GM18526 (cell line): Measurements from ENCODE around the gene CPVL.

ENCODE experiments used
- POLR2A ChIP-seq: IDR thresholded peaks from 3 replicates; pipeline ENCODE4 v1.6.1; 2011; ENCODE audit not compliant: insufficient read length; ENCODE audit errors: extremely low read depth

Gene CPVL

DNA sequence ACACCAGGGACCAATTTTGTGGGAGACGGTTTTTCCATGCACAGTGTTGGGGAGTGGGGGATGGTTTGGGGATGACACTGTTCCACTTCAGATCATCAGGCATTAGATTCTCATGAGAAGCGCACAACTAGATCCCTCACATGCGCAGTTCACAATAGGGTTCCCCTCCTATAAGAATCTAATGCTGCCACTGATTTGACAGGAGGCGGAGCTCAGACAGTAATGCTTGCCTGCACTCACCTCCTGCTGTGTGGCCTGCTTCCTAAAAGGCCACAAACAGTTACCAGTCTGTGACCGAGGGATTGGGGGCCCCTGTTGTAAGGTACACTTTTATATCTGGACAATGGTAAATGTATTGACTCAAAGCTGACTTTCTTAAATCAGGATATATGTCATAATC is 142.6 kb downstream of the CPVL start:
- TF ChIP-seq POLR2A, result no peak

DNA sequence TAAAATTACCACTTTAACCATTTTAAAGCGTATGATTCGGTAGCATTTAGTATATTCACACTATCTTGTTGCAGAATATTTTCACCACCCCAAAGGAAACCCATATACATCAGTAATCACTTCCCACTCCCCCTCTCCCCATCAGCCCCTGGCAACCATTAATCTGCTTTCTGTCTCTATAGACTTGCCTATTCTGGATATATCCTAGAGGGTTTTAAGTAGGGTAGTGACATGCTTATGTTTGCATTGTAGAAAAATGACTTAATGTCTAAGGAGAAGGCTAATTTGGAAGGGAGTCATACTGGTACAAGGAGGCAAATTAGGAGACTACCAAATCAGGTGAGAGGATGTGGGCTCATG is 145.6 kb downstream of the CPVL start:
- no peak for TF ChIP-seq POLR2A

DNA sequence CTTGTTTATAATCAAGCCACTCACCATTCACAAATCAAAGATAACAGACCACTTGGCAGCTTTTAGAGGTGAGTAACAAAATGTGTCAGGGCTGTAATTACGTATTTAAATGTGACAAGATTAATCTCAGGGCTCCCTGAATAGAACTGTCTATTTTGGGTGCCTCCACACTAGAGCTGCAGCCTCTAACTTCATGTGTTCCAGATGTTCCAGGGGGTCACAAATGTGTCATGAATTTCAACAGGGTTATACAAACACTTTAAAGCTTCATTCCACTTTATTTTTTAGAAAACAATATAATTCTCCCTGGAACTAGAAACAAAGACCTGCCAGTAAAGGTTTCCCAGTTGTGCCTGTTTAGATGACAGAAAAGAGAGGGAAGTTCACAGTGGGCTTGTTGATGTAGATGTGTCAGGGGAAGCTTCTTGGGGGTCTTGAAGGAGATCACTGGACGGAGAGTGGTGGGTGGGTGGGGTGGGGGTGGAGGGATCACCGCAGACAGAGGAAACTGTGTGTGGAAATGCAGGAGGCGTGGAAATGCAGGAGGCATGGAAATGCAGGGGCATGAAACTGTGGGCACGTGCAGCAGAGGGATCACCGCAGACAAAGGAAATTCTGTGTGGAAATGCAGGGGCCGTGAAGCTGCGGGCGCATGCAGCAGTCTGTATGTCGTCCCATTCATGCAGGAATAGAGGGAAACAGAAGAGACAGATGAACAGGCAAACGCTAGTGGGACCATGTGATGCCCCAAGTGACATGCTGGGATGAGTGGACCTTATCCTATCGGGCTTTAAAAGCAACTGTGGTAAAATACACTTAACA is 146.2 kb downstream of the CPVL start:
- TF ChIP-seq POLR2A, result no peak

DNA sequence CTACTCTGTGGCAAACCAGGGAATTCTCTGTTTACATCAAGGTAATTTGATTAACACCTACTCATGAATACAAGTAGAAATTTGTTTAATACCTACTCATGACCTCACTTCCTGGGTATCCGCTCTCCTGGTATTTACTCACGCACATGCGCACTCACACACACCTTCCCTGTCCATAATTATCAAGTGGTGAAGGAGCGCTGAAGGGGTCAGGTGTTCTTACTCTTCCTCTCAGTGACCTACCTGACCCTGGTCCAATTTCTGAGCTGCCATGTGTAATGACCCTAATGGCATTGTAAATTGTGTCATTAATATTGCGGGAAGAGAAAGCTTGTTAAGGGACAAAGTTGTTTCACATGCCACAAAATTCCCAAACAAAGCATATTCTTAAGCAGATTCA is 146.9 kb downstream of the CPVL start:
- TF ChIP-seq POLR2A, result no peak

DNA sequence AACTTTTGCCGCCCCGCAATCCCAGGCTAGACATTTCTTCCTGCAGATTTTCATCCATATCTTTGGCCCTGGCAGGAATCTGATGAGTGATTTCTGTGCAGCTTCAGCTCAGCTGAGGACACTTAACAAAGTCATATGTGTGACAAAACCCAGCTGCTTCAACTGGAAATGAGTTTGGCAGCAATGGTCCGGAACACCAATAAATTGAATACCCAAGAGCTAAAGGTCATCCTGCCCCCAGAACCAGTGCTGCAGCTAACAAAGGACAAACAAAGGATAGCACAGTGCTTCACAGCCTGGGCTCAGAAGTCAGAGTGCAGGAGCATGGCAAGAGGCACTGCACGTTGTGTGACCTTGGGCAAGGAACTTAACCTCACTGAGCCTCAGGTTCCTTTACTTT is 148.2 kb downstream of the CPVL start:
- TF ChIP-seq POLR2A, result no peak

DNA sequence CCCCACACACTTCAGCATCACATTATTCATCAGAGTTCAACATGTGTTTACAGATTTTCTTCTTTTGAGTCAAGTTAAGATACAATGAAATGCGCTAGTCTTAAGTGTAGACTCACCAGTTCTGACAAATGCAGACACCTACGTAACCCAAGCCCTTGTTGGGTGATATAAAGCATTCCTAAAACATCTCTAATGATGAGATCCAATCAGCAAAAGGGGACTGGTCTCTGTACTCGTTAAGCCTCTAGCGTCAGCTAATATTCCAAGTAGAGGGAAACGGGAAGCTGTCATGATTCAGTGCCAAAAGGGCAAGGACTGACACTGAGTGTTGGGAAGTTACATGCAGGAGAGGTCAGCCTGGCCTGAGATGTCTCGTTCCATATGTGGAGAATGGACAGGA is 149.5 kb downstream of the CPVL start:
- TF ChIP-seq POLR2A, result no peak

DNA sequence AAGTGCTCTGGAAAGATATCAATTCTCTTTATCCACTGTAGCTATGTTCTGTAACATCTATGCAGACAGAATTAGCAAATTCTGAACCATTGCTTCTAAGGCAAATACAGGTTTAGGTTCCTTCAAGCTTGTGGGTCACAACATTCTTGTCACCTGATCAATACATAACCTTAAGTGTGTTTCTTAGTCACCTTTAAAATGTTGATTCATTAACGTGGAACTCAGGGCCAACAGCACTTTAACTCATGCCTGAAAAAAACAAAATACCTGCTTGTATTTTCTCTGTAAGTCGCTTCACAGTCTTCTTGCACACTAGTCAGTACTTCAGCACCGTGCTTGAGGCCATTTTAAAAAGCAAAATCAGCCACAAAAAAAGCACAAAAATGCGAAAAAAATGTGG is 153.0 kb downstream of the CPVL start:
- no peak for TF ChIP-seq POLR2A

DNA sequence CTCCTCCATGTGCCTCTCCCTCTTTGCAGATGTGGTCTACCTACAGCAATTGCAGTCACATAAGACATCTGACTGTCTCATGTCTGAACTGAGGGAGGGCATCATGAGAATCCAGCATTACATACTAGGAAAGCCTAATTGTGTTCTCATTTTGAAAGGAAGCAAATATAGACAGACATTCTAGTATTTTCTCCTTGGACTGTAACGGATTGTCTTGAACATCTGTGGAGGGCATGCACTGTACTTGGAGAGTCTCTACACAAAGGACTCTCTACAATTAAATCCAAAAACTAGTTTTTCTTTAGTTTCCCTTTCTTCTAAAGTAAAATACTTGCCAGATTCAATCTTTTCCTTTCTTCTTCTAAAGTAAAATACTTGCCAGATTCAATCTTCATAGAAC is 153.5 kb downstream of the CPVL start:
- TF ChIP-seq POLR2A, result no peak

DNA sequence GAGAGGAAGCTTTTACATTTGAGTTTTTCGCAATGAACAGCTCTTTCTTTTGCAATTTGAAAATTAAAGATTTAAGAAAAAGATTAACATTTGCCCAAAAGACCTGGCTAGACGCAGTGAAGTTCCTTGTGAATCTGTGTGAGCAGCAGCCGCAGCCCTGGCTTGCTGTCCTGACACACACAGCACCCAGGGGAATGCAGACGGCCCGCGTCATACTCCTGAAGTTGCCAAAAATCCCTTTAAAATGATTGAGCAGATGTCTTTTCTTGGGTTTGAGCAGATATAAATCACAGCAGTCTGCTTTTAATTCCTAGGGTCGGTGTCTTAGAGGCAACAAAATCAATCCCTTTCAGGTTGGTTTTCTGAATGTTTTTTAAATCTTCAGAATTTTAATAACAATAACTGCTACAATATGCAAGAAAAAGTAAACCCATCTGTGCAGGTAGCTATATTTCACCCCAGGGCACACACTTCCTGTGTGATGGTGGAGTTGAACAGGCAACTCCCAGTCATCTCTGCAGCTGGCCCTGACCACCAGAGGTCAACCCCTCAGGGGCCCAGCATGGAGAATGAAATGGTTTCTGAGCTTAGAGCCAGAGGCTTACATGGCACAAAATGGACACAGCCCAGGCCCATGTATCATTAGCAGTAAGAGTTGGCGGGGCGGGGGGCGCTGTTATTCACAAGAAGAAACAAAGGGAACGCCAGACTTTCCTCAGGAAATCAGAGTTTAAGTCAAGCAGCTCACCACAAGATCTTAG is 156.0 kb downstream of the CPVL start:
- TF ChIP-seq POLR2A, result no peak

DNA sequence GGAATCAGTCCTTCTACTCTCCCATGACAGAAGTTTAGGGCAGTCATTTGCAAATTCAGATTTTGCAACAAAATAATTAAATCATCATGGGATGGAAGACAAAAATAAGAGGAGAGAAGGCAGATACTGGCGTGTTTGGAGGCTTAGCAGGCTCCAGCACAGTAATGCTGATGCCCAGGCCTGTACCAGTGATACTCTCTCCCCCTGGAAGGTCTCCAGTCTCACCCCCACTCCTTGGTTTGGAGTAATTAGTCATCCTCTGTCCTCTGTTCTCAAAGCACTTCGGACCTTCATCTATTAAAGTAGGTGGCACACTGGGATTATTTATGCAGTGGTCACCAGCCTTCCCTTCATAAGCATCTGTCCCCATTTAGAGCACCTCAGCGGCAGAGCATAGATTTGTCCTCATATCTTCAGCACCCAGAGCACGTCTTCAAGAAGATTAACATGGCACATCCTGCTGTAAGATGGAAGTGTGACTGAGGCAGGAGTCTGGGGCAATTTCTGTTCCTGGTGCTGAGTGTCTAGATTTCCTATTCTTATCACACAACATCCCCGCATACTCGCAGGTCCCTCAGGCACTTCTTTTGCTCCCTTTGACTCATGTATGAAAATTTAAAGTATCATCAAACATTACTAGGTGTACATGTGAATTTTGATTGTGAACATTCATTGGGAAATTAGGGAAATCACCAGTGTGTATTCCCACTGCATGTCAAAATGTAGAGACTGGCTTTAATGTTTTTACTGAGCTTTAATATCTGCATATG is 156.9 kb downstream of the CPVL start:
- no peak for TF ChIP-seq POLR2A

DNA sequence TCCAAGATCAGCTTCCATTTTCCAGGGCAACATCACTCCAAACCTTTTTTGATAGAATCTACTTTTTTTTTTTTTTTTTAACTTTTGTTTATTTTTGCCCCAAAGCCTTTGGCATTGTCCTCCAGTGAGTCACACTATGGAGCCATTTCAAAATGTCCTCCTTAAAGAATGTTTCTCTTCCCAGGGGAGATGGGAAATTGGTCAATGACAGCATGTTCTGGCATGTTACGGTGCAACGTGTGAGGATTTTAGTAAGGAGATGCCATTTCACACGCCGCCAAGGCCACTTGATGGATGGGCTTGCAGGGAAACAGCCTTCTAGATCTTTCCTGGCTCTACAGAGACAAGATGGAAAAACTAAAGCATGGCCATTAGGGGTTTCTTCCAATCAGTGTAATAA is 157.5 kb downstream of the CPVL start:
- no peak for TF ChIP-seq POLR2A

DNA sequence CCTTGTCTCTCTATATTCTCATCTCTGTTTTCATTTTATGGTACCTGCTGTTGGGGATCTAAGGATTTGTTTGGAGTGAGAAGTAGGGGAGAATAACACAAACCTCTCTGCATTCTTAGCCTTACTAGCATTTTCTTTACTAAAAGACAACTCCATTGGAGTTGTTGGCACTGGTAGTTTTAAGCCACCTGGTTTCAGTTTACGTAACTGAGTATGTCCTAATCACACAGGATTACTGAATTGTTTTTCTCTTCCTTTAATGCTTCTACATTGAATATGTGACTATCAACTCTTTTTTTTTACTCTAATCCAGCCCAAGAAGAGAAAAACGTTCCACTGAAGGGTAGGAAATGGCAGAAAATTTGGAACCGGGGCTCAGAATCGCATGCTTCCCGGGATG is 158.2 kb downstream of the CPVL start:
- no peak for TF ChIP-seq POLR2A

DNA sequence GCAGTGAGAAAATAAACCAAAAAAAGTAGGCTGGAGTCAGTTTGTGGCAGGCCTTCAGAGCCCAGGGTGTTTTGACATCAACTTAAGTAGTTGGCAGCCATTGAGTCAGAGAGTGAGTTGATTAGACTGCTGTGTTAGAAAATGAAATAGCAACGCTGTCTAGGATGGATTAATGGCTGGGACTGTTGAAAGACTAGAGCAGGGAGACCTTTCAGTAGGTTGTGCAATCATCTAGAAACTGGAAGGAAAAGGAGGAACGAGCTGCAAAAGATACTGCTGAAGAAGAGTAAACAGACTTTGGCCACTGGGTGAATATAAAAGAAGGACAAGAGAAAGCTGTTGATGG is 159.6 kb downstream of the CPVL start:
- no peak for TF ChIP-seq POLR2A

DNA sequence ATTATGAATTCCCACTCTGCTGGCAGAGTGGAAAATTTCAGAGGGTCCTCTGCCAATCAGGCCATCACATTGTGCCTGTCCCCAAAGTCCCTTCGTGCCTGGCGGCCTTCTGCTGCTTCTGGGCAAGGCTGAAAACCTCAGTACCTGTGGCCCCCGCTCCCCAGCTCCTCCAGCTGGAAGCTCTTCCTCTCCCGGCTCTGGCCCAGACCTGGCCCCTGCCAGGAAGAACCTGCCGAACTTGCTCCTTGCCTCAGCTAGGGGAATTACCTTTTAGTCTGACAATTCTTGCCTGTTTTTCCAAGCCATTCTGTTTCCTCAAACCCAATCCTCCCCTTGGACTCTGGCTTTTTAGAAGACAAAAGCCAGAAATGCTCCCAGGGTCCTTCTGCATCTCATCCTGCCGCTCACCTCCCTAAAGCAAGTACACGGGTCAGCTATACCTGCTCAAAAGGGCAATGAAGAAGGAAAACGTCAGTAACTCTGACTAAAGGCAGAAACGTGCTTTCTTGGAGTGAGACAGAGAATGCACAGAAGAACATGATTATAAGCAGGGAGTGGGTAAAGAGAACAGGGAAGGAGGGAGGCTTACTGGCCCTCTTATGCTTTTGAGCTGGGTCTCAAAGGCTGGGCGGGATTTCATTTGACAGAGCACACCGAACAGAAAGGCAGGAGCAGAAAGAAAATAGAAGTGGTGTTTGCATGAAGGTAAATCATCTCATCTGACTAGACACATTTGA is 160.1 kb downstream of the CPVL start:
- TF ChIP-seq POLR2A, result no peak

DNA sequence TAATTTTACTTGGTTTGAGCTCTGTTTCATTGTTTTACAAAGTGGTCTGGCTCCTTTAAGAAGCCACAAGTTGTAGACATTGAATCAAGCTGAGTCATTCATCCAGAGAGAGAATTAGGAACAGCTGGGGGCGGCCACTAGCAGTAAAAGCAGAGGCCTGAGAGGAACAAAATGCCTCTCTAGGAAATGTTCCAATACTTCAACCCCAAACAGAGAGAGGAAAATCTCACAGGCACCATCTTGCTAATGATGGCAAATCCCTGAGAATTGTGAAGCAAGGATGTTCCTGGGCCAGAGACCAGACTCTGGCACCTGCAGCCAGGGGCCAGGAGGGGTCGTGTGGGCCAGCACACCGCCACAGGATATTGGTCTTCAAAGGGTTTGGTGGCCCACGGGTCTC is 161.7 kb downstream of the CPVL start:
- TF ChIP-seq POLR2A, result no peak

DNA sequence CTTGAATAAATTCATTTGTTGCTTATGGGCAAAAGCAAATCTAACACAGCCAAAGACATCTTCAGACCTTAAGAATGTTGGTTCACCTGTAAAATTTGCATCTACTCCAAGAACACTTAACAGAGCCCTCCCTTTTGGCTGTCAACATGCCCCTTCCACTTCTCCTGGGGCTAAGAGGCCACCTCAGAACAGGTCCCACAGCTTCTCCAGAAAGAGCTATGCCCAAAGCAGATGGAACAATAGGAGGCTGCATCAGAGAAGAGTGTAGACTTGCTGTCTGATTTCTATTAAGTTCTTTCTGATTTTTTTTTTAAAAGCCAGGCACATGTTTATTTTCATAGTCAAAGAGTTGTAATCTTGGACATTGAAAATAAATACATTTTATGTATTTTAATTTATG is 162.1 kb downstream of the CPVL start:
- TF ChIP-seq POLR2A, result no peak
